Stimulated activated CD4-positive, alpha-beta T cell treated with anti-CD3 and anti-CD28 coated beads, Interleukin-12 subunit alpha, Interleukin-12 subunit beta, amount 100 ng/mL, for 48 hours (primary cell): Measurements from ENCODE around the gene MYCN.
"Not testable (repeated sequence)": the region's sequence is repeated elsewhere in the genome, so short reads cannot be mapped to it uniquely, and the experiment has no call there.

Experiments
- DNase-seq, 3 donors: peaks; one replicate each; pipeline ENCODE4 v3.0.0-alpha.2; 2020; ENCODE audit warnings: low read depth in 2 of 3, low spot score in 1 of 3

The MYCN gene

GRCh38 chr2:15939854-15940660 is at the start of gene MYCN:
MYCN (plus strand) TSS chr2:15940550; CDS start chr2:15942065, 1,515 bp downstream.
- DNase-seq = peak in 2 of 3 donors; percentile 24 to 28

GRCh38 chr2:15890936-15891905 is 49.1 kb upstream of the MYCN start:
- no peak for DNase-seq

DNA sequence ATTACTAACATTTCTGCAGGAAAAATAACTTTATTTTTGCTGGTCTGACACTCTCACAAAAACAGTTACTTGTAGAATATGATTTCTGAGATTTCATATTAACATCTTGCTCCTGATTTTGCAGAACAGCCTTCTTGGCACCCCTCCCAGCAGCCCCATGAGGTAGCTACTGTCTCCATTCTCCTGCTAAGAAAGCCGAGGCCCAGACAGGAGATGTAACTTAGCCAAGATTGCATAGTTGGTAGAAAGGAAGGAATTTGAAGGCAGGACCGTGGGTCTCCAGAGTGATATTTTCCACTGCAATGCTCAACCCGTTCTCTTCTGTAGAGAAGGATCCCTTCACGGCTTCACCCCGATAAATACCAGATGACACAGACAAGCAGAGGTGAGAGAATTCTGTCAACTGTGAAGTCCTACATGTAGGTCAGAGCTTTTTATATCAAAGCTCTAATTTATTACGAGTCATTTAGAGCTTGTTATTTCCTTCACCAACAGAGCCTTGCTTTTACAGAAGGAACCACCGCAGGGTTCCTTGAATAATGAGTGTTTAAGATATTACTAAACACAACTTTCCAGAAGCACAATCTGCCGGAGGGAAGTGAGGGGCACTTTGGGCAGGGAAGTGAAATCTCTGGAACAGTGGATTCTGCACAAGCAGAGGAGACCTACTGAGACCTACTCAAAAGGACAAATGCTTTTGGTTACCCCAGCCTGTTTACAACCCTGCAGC is 48.0 kb upstream of the MYCN start:
- DNase-seq = no peak

GRCh38 chr2:15893085-15893484 is 47.3 kb upstream of the MYCN start:
- no peak for DNase-seq

GRCh38 chr2:15893689-15894480 is 46.5 kb upstream of the MYCN start:
- no peak for DNase-seq

DNA sequence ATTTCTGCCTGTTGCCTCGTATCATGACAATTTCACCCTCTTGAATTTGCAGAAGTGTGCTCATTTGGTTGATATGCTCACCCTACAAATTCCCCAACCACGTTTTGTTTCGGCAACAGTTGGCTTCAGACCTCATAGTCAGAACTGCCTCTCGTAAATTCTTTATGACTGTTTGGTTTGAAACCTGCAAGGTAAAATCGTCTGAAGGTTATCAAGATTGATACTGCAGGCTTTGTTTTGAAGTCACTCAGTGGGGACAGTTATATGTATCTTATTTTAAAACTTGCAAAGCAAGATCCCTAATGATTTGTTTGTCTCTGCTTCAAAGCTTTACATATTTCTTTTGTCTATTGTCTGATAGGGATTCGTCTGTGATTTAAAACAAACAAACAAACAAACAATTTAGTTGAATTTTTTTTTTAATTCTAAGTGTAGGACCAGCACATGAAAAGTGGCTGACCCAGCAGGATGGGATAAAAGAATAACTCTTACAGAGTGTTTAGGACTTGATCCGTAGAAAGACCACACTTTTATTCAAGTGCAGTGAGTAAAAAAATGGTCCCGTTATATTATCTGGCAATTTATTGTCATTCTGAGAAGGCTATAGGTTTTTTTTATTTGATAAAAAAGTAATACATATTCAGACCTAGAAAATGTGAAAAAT is 45.7 kb upstream of the MYCN start:
- DNase-seq = no peak

- DNase-seq = no peak
These were observed 44.5 kb upstream of the MYCN start for GRCh38 chr2:15895615-15896469.

- no peak for DNase-seq
These were observed 43.5 kb upstream of the MYCN start for GRCh38 chr2:15896859-15897258.

DNA sequence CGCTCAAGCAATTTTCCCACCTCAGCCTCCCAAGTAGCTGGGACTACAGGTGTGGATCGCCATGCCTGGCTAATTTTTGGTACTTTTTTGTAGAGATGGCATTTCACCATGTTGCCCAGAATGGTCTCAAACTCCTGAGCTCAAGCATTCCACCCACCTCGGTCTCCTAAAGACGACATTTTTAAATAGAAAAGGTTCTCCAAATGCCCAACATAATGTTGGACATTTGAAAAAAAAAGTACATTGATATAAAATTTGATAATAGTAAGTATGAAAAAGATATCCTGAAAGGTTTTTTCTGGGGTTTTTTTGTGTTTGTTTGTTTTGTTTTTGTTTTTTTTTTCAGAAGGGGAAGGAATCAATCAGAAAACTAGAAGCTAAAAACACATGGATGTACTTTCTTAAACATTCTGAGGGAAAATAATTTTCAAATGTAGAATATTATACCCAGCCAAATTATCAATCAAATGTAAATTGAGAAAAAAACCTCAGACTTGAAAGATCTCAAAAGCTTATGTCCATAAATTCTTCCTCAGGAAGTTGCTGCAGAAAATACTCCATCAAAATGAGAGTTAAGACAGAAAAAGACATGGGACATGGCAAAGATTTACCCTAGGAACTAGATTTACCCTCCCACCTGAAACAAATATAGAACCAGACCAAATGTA is 42.8 kb upstream of the MYCN start:
- no peak for DNase-seq

DNA sequence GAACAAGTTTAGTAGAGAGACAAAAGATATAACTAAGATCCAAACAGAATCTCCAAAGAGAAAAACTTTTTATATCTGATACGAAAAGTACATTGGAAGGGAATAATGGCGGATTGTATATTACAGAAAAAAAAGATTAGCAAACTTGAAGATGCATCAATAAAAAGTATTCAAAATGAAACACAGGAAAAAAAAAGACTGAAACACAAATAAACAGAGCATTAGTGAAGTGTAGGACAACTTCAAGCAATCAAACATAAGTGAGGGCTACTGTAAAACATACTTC is 41.1 kb upstream of the MYCN start:
- no peak for DNase-seq

GRCh38 chr2:15899751-15900493 is 40.4 kb upstream of the MYCN start:
- DNase-seq = no peak

DNA sequence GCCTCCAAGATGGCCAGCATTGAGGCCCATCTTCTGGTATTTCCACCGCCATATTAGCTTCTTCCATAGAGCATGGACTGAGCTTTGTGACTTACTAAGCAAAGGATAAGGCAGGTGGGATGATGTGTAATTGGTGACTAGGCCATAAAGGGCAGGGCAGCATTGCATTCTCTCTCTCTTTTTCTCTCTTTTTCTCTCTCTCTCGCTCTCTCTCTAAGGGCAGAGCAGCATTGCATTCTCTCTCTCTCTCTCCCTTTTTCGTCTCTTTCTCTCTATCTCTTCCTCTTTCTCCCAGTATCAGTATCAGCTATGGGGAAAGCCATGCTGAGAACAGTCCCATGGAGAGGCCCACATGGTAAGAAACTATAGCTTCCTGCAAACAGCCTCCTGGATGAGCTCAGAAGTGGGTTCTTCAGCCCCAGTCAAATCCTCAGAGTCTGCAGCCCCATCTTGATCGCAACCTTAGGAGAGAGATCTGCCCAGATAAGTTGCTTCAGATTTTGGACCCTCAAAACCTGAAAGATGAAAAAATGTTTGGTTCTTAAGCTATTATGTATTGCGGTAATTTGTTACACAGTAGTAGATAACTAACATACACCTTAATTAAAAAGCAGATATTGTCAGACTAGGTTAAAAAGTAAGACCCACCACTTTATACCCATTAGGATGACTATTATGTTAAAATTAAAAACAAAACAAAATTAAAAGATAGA is 39.1 kb upstream of the MYCN start:
- DNase-seq = no peak

DNA sequence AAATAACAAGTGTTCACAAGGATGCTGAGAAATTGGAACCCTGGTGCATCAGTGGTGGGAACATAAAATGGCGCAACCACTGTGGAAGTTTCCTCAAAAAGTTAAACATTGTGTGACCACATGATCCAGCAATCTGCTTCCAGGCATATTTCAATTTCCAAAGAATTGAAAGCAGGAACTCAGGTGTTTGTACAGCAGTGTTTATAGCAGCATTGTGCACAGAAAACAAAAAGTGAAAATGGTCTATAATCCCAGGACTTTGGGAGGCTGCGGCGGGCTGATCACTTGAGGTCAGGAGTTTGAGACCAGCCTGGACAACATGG is 38.6 kb upstream of the MYCN start:
- DNase-seq = no peak

DNA sequence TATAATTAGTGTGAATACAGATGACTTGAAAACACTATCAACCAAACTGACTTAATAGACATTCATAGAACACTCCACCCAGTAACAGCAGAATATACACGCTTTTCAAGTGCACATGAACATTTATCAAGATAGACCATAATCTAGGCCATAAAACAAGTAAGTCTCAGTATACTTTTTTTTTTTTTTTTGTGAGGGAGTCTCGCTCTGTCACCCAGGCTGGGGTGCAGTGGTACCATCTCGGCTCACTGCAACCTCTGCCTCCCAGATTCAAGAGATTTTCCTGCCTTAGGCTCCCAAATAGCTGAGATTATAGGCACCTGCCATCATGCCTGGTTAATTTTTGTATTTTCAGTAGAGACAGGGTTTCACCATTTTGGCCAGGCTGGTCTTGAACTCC is 36.4 kb upstream of the MYCN start:
- DNase-seq = not testable (repeated sequence)

DNA sequence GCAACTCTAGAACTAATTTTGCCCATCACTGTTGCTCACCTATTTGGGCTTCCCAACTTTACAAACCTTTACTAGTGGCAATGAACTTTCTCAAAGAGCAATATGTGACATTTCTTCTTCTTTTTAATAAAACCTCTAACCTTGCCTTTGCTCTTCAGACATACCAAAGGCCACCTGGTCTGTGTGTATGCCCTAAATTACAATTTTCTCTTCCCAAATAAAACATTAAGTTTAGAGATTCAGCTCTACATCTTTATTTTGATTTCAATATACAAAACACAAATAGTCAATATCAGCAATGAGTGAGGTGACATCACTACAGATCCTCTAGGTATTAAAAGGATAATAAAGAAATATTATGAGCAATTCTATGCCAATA is 35.1 kb upstream of the MYCN start:
- no peak for DNase-seq

GRCh38 chr2:15905986-15906491 is 34.3 kb upstream of the MYCN start:
- DNase-seq = no peak

GRCh38 chr2:15906778-15907177 is 33.6 kb upstream of the MYCN start:
- no peak for DNase-seq
